GM19463 (cell line): ENCODE measurements around the gene HES2.
"Not testable (repeated sequence)": the region's sequence is repeated elsewhere in the genome, so short reads cannot be mapped to it uniquely, and the experiment has no call there.

ENCODE experiments used
- ATAC-seq: cut with Tn5 transposase; IDR thresholded peaks from one replicate; pipeline ENCODE4 v1.9.1; 2021; ENCODE audit warnings: mild to moderate bottlenecking, moderate library complexity; ENCODE audit not compliant: unreplicated experiment

The HES2 gene

GRCh38 chr1:6419397-6419803 lies 319 bp downstream of the HES2 start:
- ATAC-seq = no peak

GRCh38 chr1:6418668-6419396 lies 887 bp downstream of the HES2 start:
- ATAC-seq = no peak

GRCh38 chr1:6417961-6418667 lies 1.6 kb downstream of the HES2 start:
- no peak for ATAC-seq

DNA sequence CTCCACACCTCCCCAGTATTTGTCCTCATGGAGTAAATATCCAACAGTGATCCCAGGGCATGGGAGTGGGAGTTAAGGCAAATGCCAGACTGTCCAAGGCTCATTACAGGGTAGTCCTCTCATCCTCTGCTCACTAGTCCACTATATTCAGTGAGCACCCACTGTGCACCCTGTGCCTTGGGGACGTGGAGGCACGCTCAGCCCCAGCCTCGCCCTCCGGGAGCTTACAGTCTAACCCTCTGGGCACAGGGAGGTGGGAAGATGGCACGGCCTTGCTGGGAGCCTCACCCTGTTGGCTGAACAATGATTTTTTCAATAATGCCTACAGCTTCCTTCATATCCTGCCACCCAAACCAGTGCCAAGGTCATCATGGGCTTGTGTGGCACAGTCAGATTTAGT lies 2.8 kb downstream of the HES2 start:
- ATAC-seq = no peak

DNA sequence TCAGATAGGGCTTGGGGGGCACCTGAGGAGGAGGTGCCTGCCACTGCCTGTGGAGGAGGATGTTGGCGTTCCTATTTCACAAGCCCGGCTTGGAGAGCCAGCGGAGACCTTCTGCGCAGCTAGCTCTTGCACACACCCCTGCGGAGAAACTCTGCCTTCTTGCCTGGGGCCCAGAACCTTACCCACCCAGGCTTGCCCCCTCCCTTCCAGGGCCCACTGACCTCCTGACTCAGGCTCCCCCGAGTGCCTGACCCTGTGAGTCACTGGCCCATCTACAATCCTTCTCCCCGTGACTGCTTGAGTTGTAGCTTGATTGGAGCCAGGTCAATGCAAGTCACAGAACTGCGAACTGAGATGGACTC lies 3.4 kb downstream of the HES2 start:
- no peak for ATAC-seq

GRCh38 chr1:6414881-6415626 lies 4.7 kb downstream of the HES2 start:
- ATAC-seq = no peak

DNA sequence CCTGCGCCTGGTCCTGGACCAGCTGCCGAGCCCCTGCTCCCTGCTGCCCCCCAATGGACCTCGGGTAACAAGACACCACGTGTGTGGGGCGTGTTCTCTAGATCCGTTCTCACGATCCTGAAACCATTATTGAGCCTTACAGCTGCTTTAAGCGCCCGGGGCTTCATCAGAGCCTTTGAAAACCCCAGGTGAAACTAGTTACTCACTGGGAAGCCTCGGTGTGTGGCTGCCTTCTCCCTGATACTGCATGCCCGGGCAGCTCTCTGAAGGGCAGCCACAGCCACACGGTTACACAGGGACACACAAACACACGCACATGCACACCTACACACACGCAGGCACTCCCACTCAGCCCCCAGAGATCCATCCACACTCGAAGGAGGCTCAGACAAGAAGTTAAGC lies 5.3 kb downstream of the HES2 start:
- peak; percentile 86 for ATAC-seq

GRCh38 chr1:6412896-6413295 lies 6.8 kb downstream of the HES2 start:
- ATAC-seq = no peak

GRCh38 chr1:6410248-6410893 lies 9.3 kb downstream of the HES2 start:
- ATAC-seq = no peak

GRCh38 chr1:6409733-6410132 lies 10.0 kb downstream of the HES2 start:
- no peak for ATAC-seq

DNA sequence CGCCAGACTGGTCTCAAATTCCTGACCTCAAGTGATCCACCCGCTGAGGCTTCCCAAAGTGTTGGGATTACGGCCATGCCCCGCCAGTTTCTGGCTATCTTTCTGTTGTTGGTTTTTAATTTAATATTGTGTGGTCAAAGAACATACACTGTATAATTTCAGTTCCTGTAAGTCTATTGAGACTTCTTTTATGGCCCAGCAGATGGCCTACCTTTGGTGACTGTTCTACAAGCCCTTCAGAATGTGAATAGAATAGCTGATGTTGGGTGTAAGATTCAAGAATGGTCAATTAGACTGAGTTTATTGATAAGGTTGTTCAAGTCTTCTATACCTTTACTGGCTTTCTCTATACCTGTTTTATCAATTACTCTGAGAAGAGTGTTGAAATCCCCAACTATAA lies 10.7 kb downstream of the HES2 start:
- ATAC-seq = no peak

- ATAC-seq = no peak
These were observed 11.7 kb downstream of the HES2 start for GRCh38 chr1:6408023-6408422.

DNA sequence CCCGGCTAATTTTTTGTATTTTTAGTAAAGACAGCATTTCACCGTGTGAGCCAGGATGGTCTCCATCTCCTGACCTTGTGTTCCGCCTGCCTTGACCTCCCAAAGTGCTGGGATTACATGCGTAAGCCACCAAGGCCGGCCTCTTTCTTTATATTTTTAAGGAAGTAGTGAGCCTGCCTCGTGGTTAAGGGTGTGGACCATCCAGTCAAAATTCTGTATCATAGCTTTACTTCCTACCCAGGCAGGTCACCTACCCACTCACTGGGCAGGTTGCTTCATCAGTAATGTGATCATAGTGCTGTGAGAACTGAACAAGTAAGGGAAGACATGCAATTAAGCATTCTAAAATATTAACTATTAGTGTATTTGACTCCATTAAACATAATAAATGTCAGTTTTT lies 18.0 kb downstream of the HES2 start:
- no peak for ATAC-seq

DNA sequence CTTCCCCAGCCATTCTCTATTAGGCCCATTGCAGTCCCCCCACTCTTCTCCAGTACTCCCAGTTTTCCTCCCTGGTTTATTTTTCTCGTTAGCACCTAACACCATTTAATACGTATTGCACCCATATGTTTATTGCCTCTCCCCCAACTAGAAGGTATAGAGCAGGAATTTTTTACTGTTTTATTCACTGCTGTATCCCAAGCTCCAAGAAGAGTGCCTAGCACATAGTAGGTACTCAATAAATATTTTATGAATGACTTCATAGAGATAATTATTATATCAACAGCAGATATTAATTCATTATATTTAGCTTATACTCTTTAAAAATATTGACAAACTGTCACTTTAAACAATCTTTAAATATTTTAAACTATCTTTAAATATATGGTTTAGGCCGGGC lies 20.4 kb downstream of the HES2 start:
- ATAC-seq = no peak

DNA sequence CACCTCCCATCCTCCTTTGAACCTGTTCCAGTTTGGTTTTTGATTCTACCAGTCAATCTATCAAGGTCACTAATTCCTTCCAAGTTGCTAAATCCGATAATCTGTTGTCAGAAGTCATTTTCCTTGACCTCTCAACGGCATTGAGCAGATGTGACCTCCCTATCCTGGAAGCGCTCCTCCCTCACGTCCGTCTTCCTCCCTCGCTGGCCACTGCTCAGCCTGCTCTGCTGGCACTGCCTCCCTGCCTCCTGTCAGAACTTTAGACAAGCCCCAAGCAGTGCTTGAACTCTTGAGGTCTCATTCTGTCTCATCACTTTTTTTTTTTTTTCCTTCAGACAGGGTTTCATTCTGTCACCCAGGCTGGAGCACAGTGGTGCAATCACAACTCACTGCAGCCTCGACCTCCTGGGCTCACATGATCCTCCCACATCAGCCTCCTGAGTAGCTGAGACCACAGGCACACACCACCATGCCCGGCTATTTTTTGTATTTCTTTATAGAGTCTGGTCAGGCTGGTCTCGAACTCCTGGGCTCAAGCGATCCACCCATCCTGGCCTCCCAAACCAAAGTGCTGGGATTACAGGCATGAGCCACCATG lies 21.8 kb downstream of the HES2 start:
- ATAC-seq = no peak

DNA sequence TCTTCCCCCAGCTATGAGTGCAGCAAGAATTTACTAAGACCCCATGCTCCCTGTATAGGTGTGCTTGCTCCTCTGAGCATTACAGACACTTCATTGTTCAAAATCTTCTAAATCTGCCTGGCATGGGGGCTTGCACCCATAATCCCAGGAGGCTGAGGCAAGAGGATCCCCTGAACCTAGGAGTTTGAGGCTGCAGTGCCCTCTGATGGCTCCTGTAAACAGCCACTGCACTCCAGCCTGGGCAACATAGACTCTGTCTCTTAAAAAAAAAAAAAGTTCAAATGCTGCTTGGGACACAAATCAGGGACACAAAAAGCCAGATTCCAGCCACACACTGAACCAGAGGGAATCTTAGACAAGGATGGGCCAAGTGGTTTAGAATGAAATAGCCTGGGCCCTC lies 22.7 kb downstream of the HES2 start:
- ATAC-seq = no peak

GRCh38 chr1:6395781-6396244 lies 23.9 kb downstream of the HES2 start:
- ATAC-seq = not testable (repeated sequence)

GRCh38 chr1:6395130-6395529 lies 24.6 kb downstream of the HES2 start:
- not testable (repeated sequence) for ATAC-seq

DNA sequence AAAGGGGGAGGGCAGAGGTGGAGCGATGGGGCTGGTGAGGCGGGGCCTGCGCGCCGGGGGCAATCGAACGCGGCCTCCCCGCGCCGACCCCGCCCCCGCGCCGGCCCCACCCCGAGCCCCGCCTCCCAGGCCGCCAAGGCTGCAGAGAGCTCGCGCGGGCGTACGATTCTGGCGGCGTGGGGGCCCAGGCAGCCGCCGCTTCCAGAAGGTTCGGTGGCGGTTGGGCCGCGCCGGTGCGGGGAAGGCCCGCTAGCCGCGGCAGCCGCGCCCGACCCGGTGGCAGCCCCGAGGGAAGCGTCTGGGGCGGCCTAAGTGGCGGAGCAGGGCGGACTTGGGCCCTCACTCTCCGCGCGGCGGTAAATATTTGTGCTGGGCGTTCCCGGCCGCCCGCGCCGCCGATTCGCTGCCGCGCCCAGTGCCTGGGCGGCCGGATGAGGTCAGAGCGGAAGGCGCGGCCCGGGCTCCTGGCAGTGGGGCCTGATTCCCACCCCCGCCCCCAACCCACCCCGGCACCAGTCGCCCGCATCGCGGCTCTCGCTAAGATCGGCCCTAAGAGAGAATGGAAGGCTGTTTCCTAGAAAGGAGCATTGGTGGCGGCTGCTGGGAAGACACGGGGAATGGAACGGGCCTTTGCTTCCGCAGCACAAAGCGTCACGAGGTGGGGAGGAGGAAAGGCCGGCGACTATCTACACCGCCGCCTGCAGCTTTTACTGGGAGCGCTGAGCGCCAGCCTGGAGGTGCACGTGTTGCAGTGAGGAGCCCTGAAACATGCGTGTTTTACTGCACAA lies 26.1 kb downstream of the HES2 start, which contains the start of gene ACOT7:
ACOT7 (minus strand) TSS at position 368 of the 788 bp plus-strand sequence. CDS start 368 bp downstream, outside the sequence.
- peak; percentile 73 for ATAC-seq

- ATAC-seq = peak; percentile 11
These were observed 26.8 kb downstream of the HES2 start for GRCh38 chr1:6392809-6393399.
